Cortex of kidney (tissue), 1 donor: ENCODE measurements around the gene TMEM87A.
"Not testable (repeated sequence)": the region's sequence is repeated elsewhere in the genome, so short reads cannot be mapped to it uniquely, and the experiment has no call there.

Experiments used
- DNase-seq: peaks from one replicate; lab custom pipeline; 2025; lab: John Stamatoyannopoulos, UW

The TMEM87A gene

DNA sequence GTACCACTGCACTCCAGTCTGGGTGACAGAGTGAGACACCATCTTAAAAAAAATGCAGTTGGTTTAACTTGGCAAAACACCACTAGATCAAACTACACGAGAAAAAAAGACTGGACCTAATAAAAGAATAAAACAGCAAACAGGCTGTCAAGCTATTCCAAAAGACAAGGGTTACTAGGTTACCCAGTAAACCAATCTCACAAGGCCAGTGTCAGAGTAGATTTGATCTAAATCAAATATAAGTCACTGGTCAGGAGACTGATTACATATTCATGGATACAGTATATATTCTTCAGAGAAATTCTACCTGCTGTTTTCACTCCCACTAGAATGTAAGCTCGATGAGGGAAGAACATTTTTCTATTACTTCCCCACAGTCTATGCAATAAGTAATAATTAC, 2.7 kb downstream of the TMEM87A start:
- DNase-seq, result no peak

DNA sequence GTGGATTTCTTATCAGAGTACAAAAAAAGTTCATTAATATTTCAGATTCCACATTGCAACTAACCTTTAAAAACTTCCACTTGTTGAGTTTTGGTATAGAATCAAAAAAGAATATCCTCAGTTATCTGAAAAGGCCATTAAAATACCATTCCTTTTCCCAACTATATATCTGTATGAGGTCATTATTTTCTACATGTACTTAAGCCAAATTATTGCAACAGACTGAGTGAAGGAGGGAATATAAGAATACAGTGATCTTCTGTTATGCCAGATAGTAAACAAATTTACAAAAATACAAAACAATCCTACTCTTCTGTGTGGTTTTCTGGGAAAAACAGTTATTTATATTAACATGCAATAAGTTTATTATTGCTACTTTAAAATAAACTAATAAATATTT, 5.9 kb downstream of the TMEM87A start:
- DNase-seq, result no peak

DNA sequence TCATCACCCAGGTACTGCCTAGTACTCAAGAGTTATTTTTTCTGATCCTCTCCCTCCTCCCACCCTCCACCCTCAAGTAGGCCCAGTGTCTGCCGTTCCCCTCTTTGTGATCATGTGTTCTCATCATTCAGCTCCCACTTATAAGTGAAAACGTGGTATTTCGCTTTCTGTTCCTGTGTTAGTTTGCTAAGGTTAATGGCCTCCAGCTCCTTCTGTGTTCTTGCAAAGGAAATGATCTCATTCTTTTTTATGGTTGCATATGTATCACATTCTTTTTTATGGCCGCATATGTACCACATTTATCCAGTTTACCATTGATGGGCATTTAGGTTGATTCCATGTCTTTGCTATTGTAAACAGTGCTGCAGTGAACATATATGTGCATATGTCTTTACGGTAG, 8.4 kb downstream of the TMEM87A start:
- DNase-seq, result no peak

DNA sequence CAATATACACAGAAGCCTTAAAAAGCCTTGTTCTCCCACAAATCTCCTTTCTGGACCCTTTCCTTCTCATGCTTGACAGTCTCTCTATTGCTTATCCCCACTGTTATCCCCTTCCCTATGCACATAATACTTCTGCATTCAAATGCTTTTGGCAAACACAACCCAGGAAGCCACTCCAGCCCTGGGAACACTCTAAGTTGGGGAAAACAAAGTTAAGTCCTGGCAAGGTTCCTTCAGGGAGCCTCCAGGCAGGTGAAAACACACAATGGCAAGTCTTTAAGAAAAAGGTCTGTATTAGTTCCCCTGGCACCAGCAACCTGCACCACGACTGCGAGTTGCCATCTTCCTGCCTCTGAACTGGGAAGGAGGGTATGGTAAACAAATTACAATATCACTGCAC, 19.9 kb downstream of the TMEM87A start:
- no peak for DNase-seq

DNA sequence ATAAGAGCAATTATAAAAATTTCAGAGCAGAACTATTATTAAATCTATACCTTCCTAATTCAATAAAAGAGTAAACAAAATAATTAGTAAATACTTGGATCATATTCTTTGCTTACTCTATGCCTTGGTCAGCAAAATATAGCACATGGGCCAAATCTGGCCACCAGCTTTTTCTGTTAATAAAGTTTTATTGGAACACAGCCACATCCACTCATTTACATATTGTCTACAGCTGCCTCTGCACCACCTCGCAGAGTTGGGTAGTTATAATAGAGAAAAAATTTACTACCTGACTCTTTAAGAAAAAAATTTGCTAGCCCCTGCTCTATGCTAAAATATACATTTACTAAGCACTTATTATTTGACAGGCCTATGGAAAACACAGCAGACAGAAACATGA, 32.4 kb downstream of the TMEM87A start:
- no peak for DNase-seq

DNA sequence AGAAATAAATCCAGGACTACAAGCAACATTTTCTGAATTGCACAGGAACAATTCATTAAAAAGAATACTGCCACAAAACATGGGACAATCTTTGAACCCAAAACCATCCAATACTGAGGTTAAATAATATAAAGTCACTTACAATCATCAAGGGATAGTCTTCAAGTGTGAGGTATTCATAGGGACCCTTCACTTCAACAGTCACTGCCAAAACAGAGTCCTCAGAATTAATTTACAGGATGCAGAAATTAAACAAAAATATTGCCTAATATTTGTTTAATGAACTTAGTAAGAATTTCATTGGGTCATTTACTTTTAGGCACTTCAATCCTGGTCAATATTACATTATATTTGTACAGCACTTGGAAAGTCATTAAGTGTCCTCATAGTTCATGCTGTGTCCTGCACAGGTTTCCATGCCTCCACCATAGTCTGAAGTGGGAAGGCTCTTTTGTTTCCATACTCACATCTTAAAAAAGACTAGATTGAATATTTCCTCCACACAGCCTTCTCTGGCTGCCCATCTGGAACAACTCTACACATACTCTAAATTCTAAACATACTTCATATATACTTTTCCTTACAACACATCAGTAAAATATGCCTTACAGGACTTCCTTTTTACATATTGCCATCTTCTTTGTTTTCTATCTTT, 33.6 kb downstream of the TMEM87A start:
- no peak for DNase-seq

DNA sequence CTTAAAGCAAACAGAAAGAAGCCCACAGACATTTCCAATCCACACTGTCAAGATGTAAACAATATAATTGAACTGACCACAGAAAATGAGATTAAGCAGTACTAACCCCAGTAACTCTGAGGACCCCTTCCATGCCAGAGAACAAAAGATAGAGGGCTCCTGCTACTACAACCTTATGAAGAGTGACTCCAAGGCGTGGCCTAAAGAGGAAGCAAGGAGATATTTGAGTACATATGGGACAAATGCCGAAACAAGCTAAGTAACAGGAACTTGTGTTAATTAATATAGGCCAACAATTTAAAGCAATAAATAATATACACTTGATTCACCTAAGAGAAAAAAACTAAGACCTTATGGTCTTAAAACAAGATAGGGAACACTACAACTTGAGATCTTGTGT, 40.1 kb downstream of the TMEM87A start:
- DNase-seq, result no peak

DNA sequence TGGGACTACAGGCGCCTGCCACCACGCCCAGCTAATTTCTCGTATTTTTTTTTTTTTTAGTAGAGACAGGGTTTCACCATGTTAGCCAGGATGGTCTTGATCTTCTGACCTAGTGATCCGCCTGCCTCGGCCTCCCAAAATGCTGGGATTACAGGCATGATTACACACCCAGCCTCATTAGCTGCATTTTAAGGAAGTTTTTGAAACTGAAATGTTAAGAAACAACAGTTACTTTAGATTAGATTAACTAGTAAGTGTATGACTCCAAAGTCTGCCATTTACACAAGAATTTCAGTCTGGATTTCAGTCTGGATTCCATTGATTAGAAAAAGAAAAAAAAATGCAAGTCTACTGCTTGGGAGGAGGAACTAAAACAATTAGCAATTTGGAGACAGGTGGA, 40.6 kb downstream of the TMEM87A start:
- no peak for DNase-seq

DNA sequence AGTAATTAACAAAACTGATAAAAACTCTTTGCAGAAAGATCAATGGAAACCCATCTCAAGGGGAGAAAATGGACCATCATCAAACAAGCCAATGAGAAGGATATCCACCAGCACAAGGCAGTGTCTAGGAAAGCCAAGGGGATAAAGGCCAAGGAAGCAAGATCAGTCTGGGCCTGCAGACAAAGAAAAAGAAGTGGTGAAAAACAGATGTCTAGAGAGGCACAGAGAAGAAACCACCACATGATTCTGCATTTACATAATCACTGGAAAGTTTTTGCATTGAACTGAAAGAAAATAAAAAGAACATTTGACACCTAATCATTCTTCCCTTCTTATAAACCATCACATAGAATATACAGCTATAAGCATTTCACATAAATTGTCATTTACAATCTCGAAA, 42.1 kb downstream of the TMEM87A start:
- DNase-seq, result no peak

DNA sequence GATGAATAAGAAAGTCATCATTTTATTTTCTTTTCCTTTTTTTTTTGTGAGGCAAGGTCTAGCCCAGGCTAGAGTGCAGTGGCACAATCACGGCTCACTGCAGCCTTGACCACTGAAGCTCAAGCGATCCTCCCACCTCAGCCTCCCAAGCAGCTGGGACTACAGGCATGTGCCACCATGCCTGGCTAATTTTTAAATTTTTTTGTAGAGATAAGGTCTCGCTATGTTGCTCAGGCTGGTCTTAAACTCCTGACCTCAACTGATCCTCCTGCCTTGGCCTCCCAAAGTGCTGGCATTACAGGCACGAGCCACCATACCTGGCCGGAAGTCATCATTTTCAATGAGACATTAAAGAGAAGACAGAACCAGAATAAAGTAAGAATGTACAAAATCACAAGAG, 44.3 kb downstream of the TMEM87A start:
- not testable (repeated sequence) for DNase-seq

DNA sequence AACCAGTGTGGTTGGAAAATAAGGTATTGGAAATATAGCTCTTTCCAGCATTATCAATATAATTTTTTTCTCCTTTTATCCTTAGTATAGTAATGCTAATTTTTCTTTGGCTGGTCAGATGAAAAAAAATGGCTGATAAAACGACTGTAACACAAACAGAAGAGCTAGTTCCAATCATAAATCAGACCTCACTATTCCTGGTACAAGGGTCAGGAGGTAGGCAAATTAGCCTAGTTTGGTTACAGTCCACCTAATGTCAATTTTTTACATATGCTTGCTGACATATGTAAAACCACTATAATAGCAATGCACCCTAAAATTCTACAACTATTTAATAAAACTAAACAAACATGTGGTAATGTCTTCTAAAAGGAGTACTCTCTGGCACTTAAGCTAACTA, 45.2 kb downstream of the TMEM87A start:
- no peak for DNase-seq

DNA sequence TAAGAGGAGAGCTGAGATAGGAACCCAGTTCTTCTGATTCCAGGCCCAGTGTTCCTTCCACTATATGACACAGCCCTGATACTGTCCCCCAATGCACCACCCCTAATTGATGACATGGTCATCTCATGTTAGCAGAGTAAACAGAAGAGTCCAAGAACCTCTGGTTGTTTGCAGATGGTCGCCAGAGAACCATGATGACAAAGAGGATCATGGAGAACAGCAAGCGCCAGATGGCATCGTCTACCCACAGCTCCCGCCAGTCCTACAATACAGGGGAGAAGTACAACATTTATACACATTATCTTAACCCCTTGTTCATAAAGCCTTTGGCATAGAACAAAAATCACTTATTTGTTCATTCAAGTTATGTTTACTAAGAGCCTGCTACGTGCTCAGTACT, 46.6 kb downstream of the TMEM87A start:
- DNase-seq, result no peak

DNA sequence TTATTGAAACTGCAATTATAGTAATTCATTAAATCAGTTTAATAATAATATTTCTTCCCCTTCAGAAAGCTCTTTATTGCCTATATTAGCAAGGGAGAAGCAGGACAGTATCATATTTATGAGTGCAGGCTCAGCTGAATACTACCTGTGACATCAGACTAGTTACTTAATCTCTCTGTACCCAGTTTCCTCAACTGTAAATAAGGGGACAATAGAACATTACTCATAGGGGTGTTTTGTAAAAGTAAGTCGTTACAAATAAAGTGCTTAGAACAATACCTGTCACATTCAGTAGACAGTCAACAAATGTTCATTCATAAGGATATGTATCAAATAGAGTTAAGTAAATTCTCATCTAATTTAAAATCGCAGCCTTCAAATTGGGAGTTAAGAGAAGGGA, 53.0 kb downstream of the TMEM87A start:
- no peak for DNase-seq

DNA sequence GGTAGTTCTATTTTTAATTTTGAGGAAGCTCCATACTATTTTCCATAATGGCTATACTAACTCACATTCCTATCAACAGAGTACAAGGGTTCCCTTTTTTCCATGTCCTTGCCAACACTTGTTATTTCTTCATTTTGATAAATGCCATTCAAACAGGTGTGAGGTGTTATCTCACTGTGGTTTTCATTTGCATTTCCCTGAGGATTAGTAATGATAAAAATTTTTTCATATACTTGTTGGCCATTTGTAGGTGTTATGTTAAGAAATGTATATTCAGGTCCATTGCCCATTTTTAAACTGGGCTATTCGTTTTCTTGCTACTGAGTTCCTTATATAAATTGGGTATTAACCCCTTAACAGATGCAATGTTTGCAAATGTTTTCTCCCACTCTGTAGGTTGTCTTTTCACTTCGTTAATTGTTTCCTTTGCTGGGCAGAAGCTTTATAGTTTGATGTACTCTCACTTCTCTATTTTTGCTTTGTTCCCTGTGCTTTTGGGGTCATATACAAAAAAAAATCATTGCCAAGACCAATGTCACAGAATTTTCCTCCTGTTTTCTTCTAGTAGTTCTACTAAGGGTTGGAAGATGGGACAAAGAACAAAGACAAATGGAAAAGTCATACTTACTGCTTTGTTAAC, 54.2 kb downstream of the TMEM87A start:
- DNase-seq, result no peak

DNA sequence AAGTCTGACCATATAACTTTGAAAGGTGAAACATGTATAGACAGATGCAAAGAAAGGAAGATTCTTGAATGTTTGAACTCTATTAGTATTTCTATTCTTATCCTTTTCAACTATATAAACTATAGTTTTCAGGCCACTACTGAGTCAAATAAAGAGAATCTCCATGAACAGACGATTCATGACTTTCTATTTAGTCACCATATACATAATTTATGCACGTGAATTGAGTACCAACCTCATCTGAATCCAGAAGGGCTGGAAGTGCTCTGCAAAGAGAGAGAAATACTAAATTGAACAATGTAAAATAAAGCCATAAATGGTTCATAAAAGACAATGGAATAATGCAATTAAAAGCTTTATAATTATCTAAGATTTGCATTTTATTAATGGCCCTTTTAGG, 55.7 kb downstream of the TMEM87A start:
- no peak for DNase-seq

DNA sequence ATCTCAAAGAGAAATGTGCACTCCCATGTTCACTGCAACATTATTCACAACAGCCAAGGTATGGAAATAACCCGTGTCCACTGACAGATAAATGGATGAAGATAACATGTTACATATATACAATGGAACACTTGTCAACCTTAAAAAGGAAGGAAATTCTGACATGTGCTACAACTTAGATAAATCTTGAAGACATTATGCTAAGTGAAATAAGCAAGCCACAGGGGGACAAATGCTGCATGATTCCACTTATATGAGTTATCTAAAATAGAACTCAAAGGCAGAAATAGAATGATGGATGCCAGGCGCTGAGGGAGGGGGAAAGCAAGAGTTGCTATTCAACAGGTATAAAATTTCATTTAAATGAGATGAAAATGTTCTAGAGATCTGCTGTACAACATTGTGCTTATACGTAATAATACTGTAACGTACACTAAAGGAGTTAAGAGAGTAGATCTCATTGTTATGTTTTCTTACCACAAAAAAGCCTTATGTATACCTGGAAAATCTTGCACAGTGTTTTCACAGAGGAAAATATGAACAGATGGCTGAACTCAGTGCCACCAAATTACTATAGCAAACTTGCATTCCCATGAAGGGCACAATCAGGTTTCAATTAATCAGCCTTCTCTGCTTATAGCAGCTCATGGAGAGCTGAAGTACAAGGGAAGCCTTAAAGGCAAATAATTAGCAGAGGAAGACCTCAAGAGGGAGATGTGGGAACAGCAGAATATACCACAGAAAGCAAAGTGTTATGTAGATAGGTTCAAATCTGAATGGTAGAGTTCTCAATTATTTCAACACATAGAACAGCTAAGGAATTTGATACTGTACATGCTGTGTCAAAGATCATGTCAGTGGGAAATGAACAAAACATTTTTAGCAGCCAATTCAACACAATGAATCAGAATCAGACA, 57.1 kb downstream of the TMEM87A start:
- no peak for DNase-seq

DNA sequence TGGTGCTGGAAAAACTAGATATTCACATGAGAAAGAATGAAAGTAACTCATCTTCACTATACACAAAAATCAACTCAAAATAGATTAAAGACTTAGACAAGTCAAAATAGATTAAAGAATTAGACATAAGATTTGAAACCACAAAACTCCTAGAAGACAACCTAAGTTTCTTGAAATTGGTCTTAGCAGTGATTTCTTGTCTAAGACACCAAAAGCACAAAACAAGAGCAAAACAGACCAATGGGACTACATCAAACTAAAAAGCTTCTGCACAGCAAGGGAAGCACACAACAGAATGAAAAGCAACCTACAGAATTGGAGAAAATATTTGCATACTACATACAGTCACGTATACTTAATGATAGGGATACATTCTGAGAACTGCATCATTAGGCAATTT, 58.6 kb downstream of the TMEM87A start:
- DNase-seq, result no peak

DNA sequence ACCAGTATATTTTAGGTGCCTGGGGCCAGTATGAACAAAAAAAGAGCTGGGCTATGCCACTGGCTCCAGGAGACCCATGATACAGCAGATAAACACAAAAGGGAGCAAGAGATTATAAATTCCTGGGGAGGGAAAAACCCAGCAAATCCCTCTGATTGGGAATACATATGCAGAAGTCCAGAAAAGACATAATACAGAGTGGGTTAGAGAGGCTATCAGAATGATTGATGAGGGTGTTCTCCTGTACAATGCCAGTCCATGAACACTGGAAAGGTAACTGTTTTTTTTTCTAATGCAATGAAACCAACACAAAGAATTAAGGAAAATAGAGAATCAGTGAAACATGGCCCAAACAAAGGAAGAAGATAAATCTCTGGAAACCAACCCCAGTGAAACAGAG, 59.7 kb downstream of the TMEM87A start:
- no peak for DNase-seq

DNA sequence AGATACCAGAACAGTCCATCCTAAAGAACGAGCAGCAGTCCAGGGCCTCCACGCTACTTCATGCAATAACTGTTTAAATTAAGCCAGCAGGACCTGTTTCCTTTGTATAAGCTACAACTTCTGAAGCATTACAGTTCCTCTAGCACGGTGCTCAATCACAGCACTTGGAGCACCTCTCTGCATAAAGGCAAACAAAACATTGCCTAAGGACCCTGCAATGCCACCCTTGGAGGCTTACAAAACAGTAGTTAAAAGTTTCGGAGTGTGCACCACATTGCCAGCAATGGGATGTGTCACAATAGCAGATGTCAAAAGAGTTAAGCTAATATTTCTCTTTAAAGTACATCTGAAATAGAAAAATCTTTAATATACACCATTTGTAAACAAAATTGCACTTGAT, 62.5 kb downstream of the TMEM87A start:
- DNase-seq, result no peak

DNA sequence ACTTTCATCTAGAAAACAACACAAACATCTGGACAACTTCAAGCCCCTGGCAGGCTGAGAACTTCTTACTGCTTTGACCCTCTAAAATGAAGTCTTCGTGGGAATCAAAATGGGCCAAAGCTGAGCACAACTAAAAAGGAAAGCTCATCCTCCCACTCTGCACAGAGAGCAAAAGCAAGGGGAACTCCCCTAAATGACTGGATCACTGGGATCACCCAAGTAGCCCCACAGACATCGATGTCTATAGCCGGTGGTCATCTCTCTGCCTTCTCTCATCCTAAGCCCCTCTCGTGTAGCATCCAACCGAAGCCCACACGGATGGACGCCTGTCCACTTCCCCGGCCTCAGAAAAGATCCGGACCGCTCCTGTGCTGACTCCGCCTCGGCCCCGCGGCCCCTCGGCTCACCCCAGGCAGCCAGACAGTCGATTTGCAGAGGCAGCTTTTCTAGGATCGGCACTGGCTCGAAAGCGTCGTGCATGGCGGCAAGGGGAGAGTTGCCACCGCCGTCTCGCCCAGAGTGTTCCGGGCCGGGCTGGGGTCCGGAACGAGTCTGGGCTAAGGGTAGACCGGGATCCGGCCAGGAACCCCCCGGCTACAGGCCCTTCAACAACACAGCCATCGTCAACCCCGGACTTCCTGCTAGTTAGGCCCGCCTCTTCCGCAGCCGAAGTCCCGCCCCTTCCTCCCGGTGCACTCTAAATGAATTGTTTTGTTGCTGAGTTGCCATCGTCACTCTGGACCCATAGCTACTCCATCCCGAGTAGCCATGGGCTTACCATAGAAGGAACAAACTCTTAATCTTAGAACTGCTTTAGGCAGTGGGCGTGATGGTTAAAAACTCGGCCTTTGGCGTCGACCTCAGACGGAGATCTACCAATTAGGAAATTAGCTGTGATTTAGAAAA, 65.3 kb downstream of the TMEM87A start, which contains the start of gene VPS39:
Gene VPS39, minus strand, starts transcription at position 631 of the 906 bp plus-strand sequence. Its CDS starts 151 bp downstream, at position 480.
- no peak for DNase-seq

DNA sequence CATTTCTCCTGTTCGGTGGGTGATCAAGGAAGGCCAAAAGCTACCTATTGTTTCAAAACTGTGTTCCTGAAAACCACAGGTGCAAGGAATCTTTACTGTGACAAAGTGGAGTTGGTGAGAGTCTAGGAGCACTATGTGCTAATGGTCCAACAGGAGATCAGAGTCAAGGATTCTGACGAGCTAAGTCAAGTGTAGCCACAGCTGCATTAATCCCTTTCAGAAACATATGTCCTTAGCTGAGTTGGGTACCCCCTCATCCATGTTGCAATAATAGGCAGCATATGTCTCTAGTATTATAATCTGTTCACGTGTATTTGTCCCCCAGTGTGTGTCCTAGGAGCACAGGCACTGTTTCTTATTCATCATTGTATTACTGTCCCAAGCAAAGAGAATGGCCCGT, 66.8 kb downstream of the TMEM87A start:
- DNase-seq, result no peak

DNA sequence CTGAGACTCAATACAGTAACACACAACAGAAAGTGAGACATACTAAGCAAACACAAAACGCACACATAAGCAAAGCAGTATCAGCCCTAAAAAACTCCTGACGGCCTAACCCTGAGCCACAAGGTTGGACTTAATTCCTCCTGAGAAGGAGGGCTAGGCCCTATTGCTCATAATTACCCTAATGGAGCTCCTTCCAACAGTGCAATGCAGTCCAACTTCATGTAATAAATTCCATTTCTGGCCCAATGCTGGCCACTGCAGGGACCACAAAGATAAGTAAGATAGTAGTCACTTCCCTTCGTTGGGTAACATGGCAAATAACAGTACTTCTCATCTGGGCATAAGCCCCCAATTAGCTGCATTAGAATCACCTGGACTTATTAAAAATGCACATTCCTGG, 69.3 kb downstream of the TMEM87A start:
- no peak for DNase-seq
